ENCODE measurements around the gene SLC8A1.
"Not testable (repeated sequence)": the region's sequence is repeated elsewhere in the genome, so short reads cannot be mapped to it uniquely, and the experiment has no call there.

SLC8A1 gene

DNA sequence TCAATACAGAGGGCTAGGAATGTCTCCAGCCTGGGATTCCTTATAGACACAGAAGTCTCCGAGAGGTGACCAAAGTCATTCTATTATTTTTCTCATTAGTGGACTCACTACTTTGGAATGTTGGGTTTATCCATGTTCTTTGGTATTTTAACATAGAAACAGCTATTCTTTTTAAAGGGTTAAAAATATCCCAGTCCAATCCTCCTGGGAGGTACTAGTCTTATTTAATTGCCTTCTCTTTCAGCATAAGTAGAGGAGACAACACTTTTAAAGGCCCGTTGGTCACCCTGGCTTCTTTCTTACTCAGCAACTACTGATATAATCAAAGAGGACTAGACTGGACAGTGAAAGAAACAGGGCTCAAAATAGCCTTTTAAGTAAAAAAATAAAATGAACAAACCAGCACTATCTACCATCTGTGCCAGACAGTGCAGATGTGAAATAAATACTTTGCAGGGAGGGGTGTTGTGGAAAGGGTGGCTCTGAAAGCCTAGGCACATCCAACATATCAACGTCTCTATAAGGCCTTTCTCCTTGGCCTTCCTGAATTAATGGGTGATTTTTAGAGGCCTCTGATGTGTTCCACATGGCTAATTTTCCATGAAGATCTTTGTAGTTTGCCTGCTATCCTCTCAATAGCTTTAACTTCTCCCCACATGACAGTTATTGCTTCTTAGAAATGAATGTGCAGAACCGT lies 338.5 kb downstream of the SLC8A1 start:
- DNase-seq = no peak

DNA sequence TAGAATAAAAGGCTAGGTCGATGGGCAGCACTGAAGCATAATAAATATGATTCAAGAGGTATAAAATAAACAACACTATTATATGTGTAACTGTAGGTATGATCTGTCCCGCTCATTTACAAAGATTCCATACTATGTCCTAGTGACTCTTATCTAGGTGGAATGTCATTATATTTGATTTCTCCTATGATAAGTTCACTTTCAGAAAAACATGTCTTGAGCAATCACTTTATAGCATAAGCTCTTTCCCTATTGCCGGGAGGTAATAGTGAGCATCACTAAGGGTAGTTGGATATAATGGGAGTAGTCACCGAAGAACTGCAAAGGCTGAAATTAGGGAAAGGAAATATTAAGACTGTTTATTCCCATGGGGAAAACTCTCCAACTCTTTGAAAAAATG lies 342.5 kb downstream of the SLC8A1 start:
- DNase-seq = no peak

- no peak for DNase-seq
Measured at GRCh38 chr2:40108851-40109250, 343.0 kb downstream of the SLC8A1 start.

DNA sequence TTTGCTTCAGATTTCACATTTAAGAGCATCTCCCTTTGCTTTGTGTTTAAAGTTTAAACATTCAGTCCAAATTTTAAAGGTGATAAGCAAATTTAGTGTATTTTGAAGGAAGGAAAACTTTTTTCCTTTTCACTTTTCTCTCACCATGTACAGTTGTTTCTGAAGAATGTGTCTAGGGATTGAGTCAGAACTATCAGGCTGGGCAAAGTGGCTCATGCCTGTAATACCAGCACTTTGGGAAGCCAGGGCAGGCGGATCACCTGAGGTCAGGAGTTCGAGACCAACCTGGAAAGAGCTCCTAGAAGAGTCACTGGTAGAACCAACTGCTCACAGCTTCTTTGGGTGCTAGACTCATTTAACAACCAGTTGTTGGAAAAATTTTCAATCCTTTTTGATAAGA lies 345.8 kb downstream of the SLC8A1 start:
- no peak for DNase-seq

DNA sequence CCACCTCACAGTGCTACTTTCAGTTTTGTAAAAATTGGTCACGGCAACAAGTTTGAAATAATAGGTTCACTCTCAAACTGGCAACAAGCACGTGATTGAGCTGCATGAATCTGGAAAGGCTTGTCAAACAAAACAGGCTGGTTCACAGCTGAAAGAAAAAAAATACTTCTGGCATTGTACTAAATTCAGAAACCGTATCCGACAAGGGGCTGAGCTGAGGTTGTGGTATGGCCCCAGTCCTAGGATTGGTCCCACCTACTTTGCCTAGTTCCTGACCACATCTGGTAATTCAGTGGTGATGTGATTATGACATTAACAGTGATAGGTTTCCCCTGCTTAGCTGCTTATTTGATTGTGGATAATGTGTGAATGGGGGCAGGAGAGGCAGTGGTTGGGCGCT lies 346.3 kb downstream of the SLC8A1 start:
- DNase-seq = no peak

GRCh38 chr2:40103590-40103989 lies 348.3 kb downstream of the SLC8A1 start:
- DNase-seq = no peak

GRCh38 chr2:40103163-40103562 lies 348.7 kb downstream of the SLC8A1 start:
- DNase-seq = no peak

DNA sequence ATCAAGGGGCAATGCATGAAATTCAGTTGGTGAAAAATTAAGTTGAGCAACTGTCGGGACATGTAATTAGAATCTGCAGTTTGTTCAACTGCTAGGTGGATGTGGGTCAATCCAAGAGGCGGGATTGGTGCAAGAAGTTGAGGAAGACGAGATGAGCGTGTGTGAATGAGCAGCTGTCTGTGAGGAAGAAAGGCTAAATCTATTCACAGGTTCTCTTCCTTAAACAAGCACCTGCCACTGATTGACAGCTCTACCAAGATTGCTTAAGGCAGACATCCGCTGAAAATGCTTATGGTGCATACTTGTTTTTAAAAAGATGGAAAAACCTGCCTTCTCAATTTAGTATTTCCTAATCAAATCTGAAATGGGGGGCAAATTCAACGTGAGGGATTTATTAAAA lies 349.4 kb downstream of the SLC8A1 start:
- no peak for DNase-seq

DNA sequence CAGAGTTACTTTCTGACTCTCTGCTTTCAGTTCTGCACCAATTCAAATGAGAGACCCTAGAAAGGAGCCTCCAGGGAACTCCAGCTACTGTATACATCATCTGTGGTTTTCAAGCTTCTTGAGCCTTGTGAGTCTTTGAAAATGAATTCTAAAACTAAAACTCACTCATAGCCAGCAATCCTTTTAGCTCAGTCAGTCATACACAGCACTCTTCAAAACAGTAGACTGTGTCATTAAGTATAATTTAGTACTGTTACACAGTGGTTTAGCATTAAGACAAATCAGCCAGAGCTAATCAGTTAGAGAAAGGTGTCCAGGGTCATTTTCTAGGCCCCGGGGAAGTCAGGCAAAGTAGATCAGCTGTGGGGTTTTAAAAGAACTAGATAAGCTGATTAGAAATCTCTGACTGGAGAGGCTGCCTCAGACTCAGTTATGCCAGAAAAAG lies 350.7 kb downstream of the SLC8A1 start:
- no peak for DNase-seq

- no peak for DNase-seq
Measured at GRCh38 chr2:40100676-40101075, 351.2 kb downstream of the SLC8A1 start.

DNA sequence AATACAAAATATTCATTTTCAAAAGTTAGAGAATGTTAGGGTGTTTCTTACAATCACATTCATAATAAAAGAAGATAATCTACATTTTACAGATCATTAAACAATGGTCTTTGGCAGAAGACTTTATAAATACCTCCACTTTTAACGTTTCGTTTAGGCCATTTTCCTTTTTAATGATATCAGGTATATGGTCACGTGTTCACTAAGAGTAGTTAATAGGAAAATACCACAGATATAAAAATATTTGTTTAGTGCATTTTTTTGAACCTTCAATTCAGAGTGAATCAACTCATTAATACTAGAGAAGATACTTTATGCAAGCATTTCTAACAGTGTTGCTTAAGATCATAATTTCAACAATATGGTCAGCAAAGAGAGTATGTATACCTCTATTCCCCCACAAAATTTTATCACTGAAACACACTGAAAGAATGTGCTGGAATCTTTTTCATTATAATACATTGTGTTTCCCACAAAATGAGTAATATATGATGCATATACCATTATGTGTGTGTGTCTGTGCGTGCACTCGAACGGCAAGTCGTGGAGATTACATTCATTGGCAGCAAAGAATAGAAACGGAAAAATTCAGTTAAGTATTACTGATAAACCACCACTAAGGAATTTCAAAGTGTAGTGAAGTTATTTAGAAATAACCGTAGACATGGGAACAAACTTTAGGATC lies 353.0 kb downstream of the SLC8A1 start:
- no peak for DNase-seq

DNA sequence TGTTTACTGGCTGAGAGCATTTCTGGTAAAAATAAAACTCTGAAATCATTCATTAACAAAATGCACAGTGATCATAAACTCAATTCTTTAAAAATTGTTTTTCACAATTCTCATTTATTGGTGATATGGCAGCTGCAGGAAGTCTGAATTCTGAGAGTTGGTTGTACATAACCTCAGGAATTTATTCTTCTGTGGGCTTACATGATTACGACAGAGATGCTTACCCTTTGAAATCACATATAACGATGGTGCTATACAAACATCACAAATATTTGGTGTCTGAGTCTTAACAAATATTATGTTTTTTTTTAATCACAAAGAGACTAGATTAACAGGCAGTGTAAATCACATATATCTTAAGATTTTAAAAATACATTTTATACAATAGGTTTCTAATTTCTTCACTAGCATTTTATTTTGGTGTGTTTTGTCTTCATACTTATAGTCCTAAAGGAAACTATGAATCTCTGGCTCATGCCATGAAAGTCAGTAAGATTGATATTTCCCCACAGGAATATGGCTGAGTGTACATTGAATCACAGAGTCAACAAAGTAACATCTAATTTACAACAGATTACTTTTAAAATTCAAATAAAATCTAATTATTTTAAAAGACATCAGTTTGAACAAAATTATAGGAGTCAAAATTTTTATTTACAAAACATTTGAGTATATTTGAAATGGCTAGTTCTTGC lies 354.1 kb downstream of the SLC8A1 start:
- DNase-seq = no peak

DNA sequence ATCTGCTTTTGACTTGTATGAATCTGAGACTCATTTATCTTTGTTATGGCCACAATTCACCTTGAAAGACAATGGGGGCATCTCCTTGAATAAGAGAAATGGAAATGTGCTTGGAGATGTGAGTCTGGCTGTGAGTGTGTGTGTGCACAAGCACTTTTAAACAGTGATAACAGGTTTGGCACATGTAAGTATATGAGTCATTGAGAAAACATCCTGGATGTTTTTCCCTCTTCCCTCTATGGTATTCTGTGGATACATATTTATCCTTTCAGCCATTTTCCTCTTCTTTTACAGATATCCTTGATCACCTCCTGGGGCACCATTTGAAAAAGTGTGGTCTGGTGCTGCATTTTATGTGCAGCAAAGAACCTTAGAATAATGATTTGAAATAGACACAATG lies 355.5 kb downstream of the SLC8A1 start:
- DNase-seq = no peak

DNA sequence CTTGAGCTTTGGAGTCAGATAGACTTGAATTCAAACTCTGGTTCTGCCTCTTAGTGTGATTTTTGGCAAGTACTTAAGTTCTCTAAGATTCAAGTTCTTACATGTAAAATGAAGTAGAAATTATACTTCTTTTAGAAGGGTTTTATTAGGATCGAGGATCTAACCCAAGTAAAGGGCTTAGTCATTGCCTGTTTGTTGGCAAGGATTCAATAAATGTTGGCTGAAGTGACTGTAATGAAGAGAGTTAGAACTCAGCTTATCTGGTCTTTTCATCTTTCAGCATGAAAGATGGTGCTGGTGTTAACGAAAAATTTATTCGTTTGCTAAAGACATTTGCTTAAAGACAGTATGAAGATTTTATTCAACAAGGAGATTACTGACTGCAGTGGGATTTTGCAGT lies 356.9 kb downstream of the SLC8A1 start:
- DNase-seq = no peak

- no peak for DNase-seq
Measured at GRCh38 chr2:40094451-40094850, 357.4 kb downstream of the SLC8A1 start.

DNA sequence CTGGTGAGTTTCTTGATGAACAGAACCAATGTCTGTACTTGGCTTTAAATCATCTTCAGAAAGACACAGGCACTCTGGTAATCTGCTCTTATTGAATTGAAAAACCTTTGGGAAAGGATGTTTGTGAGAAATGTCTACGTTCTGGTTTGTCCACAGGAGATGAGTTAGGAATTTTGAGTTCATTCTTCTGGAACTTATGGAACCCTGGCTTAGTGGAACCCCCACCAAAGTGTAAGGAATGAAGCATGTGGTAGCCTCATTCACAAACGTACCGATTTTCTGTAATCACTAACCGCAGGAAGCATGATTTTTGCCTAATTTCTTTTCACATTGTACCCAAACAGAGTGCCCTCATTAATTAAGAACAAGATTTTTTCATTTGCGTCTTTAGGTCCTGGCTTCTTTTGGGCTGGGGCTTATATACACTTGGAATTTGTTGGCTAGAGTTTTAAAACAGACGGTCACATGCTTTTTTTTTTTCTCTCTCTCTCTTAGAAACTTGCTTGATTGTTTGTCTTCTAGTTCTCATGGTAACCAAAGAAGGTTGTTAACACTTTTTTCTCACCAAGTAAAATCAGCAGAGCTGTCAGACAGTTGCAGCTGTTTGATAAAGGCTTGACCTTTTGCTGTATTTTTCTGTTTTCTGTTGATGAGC lies 358.7 kb downstream of the SLC8A1 start:
- DNase-seq = no peak

- no peak for DNase-seq
Measured at GRCh38 chr2:40090044-40090443, 361.8 kb downstream of the SLC8A1 start.

GRCh38 chr2:40087927-40088326 lies 364.0 kb downstream of the SLC8A1 start:
- no peak for DNase-seq

- DNase-seq = no peak
Measured at GRCh38 chr2:40087434-40087833, 364.5 kb downstream of the SLC8A1 start.

DNA sequence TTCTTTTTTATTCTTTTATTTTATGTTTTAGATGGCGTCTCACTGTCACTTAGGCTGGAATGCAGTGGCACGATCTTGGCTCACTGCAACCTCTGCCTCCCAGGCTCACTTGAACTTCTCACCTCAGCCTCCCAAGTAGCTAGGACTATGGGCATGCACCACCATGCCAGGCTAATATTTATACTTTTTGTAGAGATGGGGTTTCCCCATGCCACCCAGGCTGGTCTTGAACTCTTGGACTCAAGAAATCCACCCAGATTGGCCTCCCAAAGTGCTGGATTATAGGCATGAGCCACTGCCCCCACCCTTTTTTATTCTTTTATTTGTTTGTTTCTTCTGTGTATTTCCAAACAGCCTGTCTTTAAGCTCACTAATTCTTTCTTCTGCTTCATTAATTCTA lies 366.1 kb downstream of the SLC8A1 start:
- no peak for DNase-seq

GRCh38 chr2:40073336-40073735 lies 378.6 kb downstream of the SLC8A1 start:
- DNase-seq = not testable (repeated sequence)

Measured in nucleus accumbens (tissue), 56 donors.